ENCODE data around the gene SENP1.

DNA sequence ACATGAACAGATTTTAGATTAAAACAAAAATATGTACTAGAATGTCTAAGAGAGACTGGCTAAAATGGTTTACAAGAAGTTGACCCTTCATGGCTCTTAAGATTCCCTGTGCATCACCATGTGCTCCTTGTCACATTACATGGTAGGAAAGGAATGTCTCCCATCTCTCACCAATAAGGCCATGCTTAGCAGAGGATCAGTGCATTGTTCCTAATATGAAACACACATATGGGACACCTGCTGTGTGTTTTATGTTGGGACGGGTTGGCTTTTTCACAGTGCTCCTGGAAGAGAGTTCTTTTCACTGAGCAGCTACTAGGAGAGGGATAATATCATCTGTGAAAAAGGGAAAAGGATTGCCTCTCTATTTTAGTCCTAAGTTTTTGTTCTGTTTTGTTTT is 22.9 kb upstream of the SENP1 start:
- TF ChIP-seq CTCF (IDR thresholded peaks at IDR 0.05) (no peak), POLR2A (IDR thresholded peaks at IDR 0.05) (no peak)
